Activated CD4-positive, CD25-positive, alpha-beta regulatory T cell treated with anti-CD3 and anti-CD28 coated beads, Interleukin-2, amount 50 U/mL, for 24 hours (primary cell): Measurements from ENCODE around the gene ATRN.
"Not testable (repeated sequence)": the region's sequence is repeated elsewhere in the genome, so short reads cannot be mapped to it uniquely, and the experiment has no call there.

Source experiments
- ATAC-seq, 2 donors: fragments of 150-1000 bp; cut with Tn5 transposase; one replicate each; pipeline ENCODE4 v1.10.0; 2021; ENCODE audit warnings: mild to moderate bottlenecking in 1 of 2, moderate library complexity in 1 of 2

ATRN gene

GRCh38 chr20:3471397-3472021, 691 bp downstream of the ATRN start:
- peak in 1 of 2 donors; percentile 1 for ATAC-seq

- no peak for ATAC-seq
Measured at GRCh38 chr20:3472105-3472504, 1.3 kb downstream of the ATRN start.

- ATAC-seq = no peak
Measured at GRCh38 chr20:3473324-3473723, 2.5 kb downstream of the ATRN start.

GRCh38 chr20:3473944-3474343, 3.1 kb downstream of the ATRN start:
- ATAC-seq = no peak

- not testable (repeated sequence) for ATAC-seq
Measured at GRCh38 chr20:3477003-3477860, 6.4 kb downstream of the ATRN start.

- no peak for ATAC-seq
Measured at GRCh38 chr20:3477861-3478544, 7.2 kb downstream of the ATRN start.

- ATAC-seq = no peak
Measured at GRCh38 chr20:3479025-3479424, 8.2 kb downstream of the ATRN start.

- ATAC-seq = no peak
Measured at GRCh38 chr20:3479759-3480615, 9.2 kb downstream of the ATRN start.

- no peak for ATAC-seq
Measured at GRCh38 chr20:3483309-3483708, 12.5 kb downstream of the ATRN start.

- ATAC-seq = no peak
Measured at GRCh38 chr20:3483784-3484183, 13.0 kb downstream of the ATRN start.

- ATAC-seq = no peak
Measured at GRCh38 chr20:3485913-3486312, 15.1 kb downstream of the ATRN start.

GRCh38 chr20:3486850-3487249, 16.0 kb downstream of the ATRN start:
- ATAC-seq = no peak

GRCh38 chr20:3492669-3493068, 21.9 kb downstream of the ATRN start:
- ATAC-seq = no peak

GRCh38 chr20:3494218-3494617, 23.4 kb downstream of the ATRN start:
- ATAC-seq = no peak

GRCh38 chr20:3502878-3503277, 32.1 kb downstream of the ATRN start:
- ATAC-seq = no peak

GRCh38 chr20:3505148-3505547, 34.3 kb downstream of the ATRN start:
- no peak for ATAC-seq

- ATAC-seq = peak; percentile 32 to 72
Measured at GRCh38 chr20:3509064-3509463, 38.2 kb downstream of the ATRN start.

GRCh38 chr20:3510110-3510509, 39.3 kb downstream of the ATRN start:
- ATAC-seq = no peak

- ATAC-seq = not testable (repeated sequence)
Measured at GRCh38 chr20:3512239-3512638, 41.4 kb downstream of the ATRN start.

- no peak for ATAC-seq
Measured at GRCh38 chr20:3514012-3514642, 43.3 kb downstream of the ATRN start.

- ATAC-seq = no peak
Measured at GRCh38 chr20:3515379-3516170, 44.8 kb downstream of the ATRN start.
